DOHH2 (cell line): Measurements from ENCODE around the gene NMT2.

Experiments used
- H3F3A ChIP-seq: fragments of 200-600 bp; sonication (generic), shearing (Covaris generic); 2 replicates; pipeline ENCODE4 v1.6.0; 2016; ENCODE audit warnings: antibody characterized with exemption, mild to moderate bottlenecking; ENCODE audit not compliant: control insufficient read depth, insufficient read depth
- H3K27ac ChIP-seq: fragments of 200-600 bp; sonication (generic); 2 replicates; pipeline ENCODE4 v1.5.1; 2014; ENCODE audit warnings: low read depth, mild to moderate bottlenecking, low read length, moderate library complexity
- H3K27me3 ChIP-seq: fragments of 200-600 bp; sonication (generic); 2 replicates; pipeline ENCODE4 v1.6.1; 2014; ENCODE audit warnings: mild to moderate bottlenecking, low read length, mixed read lengths; ENCODE audit not compliant: control insufficient read depth
- H3K36me3 ChIP-seq: fragments of 200-600 bp; sonication (generic); 2 replicates; pipeline ENCODE4 v1.6.1; 2014; ENCODE audit warnings: mild to moderate bottlenecking, low read length, moderate library complexity, mixed read lengths; ENCODE audit not compliant: control insufficient read depth
- H3K4me1 ChIP-seq: fragments of 200-600 bp; sonication (generic); 2 replicates; pipeline ENCODE4 v1.6.1; 2014; ENCODE audit warnings: mild to moderate bottlenecking, low read length, mixed read lengths; ENCODE audit not compliant: control insufficient read depth
- H3K4me2 ChIP-seq: fragments of 200-600 bp; sonication (generic); 2 replicates; pipeline ENCODE4 v1.6.0; 2014; ENCODE audit warnings: mild to moderate bottlenecking, low read length, moderate library complexity
- H3K4me3 ChIP-seq: fragments of 200-600 bp; sonication (generic); 2 replicates; pipeline ENCODE4 v1.5.1; 2014; ENCODE audit warnings: mild to moderate bottlenecking, low read length, mixed read lengths
- H3K79me2 ChIP-seq: fragments of 200-600 bp; sonication (generic); 2 replicates; pipeline ENCODE4 v1.6.1; 2014; ENCODE audit warnings: mild to moderate bottlenecking, low read length, mixed read lengths; ENCODE audit not compliant: control insufficient read depth
- H3K9me2 ChIP-seq: fragments of 200-600 bp; sonication (generic); replicated peaks from 2 replicates; pipeline ENCODE4 v1.6.1; 2014; ENCODE audit warnings: mild to moderate bottlenecking, low read length, mixed read lengths; ENCODE audit not compliant: control insufficient read depth
- H3K9me3 ChIP-seq: fragments of 200-600 bp; sonication (generic); 2 replicates; pipeline ENCODE4 v1.6.1; 2014; ENCODE audit warnings: antibody characterized with exemption, low read length, mixed read lengths; ENCODE audit not compliant: control insufficient read depth, insufficient read depth
- H4K20me1 ChIP-seq: fragments of 200-600 bp; sonication (generic); 2 replicates; pipeline ENCODE4 v1.6.0; 2014; ENCODE audit warnings: low read depth, mild to moderate bottlenecking, antibody characterized with exemption, low read length, moderate library complexity; ENCODE audit not compliant: control insufficient read depth, insufficient read depth
- EZH2phosphoT487 ChIP-seq: fragments of 200-600 bp; sonication (generic); IDR thresholded peaks from 2 replicates; pipeline ENCODE4 v1.6.1; 2017; ENCODE audit warnings: borderline replicate concordance, mild to moderate bottlenecking, antibody characterized with exemption, low read length, moderate library complexity, mixed read lengths
- TF ChIP-seq, protein P1 (sequence below): fragments of 200-600 bp; sonication (generic); IDR thresholded peaks from one replicate; pipeline ENCODE4 v1.5.1; 2014; ENCODE audit warnings: antibody characterized with exemption, mild to moderate bottlenecking, low read depth, low read length; ENCODE audit not compliant: poor library complexity, severe bottlenecking

The NMT2 gene

DNA sequence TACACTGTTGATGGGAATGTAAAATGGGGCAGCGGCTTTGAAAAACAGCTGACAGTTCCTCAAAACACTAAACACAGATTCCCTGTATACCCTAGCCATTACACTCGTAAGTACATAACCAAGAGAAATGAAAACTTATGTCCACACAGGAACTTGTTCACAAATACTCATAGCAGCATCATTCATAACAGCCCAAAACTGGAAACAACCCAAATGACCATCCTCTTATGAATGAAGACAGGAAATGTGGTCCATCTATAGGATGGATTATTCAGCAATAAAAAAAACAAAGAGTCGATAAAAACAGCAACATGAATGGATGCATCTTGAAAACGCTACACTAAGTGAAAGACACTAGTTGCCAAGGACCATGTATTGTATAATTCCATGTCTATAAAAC lies 23.7 kb downstream of the NMT2 start:
- Histone ChIP-seq H3K4me3 (no peak overlapping the region), H4K20me1 (no peaks in the 10 kb centered on the region), H3K9me3 (no peaks in the 10 kb centered on the region), H3K79me2 (no peaks in the 10 kb centered on the region), H3K36me3 (no peaks in the 10 kb centered on the region), H3K27ac (no peak overlapping the region), H3K4me2 (no peak overlapping the region), H3F3A (no peaks in the 10 kb centered on the region), H3K4me1 (no peaks in the 10 kb centered on the region), H3K27me3 (peaks cover 23% of the 10 kb centered on the region), H3K9me2 (no peaks in the 10 kb centered on the region)
- TF ChIP-seq, protein P1, sequence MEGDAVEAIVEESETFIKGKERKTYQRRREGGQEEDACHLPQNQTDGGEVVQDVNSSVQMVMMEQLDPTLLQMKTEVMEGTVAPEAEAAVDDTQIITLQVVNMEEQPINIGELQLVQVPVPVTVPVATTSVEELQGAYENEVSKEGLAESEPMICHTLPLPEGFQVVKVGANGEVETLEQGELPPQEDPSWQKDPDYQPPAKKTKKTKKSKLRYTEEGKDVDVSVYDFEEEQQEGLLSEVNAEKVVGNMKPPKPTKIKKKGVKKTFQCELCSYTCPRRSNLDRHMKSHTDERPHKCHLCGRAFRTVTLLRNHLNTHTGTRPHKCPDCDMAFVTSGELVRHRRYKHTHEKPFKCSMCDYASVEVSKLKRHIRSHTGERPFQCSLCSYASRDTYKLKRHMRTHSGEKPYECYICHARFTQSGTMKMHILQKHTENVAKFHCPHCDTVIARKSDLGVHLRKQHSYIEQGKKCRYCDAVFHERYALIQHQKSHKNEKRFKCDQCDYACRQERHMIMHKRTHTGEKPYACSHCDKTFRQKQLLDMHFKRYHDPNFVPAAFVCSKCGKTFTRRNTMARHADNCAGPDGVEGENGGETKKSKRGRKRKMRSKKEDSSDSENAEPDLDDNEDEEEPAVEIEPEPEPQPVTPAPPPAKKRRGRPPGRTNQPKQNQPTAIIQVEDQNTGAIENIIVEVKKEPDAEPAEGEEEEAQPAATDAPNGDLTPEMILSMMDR = no peak
- no peak for TF ChIP-seq EZH2phosphoT487

DNA sequence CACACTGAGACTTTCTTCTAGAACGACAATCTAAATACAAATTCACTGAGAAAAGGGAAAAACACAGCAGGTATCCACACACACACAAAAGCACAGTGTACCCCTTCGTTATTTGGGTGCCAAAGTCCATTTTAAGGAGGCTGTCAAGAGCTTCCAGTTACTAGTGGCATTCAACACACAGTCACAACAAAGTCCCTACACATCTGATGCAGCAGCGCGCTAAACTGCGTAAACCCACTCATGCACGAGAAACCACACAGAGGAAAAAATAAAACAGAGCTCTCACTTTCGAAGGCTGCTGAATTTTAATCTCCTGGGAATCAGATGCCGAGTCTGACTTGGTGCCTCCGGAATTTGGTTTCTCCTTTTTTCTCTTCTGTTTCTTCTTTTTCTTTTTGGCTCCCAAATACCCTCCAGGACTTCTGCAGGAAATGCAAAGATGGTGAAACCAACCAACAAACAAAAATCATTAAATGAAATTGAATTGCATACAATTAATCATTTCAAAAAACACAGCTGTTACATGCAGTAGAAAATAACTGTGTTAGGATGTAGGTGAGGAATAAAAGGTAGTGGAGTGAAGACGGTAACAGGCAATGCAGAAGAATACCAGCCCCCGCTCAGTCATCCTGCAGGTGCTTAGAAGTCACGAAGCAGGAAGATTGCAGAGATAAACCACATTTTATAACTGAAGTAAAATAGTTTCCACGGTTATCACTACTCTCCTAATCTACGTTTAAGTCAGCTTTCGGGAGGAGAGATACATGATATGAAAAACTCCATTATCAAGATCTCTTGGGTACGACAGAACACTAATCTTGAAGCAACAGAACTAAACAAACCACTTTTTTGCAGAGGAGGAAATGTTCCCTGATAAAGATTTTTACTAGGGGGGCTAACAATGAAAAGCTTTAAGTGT lies 27.1 kb downstream of the NMT2 start:
- H3K36me3 ChIP-seq = no peaks in the 10 kb centered on the region
- H3K9me3 ChIP-seq = no peaks in the 10 kb centered on the region
- H3F3A ChIP-seq = no peaks in the 10 kb centered on the region
- no peak overlapping the region for H3K4me2 ChIP-seq
- no peaks in the 10 kb centered on the region for H3K79me2 ChIP-seq
- no peak overlapping the region for H3K27ac ChIP-seq
- no peaks in the 10 kb centered on the region for H4K20me1 ChIP-seq
- no peak overlapping the region for H3K4me3 ChIP-seq
- H3K4me1 ChIP-seq = no peaks in the 10 kb centered on the region
- no peaks in the 10 kb centered on the region for H3K9me2 ChIP-seq
- H3K27me3 ChIP-seq = peaks cover 29% of the 10 kb centered on the region
- TF ChIP-seq, protein P1 = no peak
- TF ChIP-seq EZH2phosphoT487 = no peak

DNA sequence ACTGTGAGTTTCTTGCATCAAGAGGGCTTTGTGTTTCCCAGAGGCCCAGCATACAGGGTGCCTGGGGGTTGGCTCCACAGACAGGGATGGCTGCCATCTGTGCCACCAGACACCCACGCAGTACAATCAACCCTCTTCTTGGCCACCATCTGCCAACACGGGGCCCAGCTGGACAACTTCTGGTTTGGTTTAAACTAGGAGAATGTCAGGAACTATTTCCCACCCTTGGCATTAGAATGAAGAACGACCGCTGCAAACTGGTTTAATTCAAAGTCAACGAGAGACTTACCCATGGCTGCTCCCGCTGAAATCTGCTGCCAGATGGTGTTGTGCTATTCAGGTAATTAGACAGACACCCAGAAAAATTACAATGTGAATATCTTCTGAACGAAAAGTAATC lies 27.8 kb downstream of the NMT2 start:
- Histone ChIP-seq H3K9me3 (no peaks in the 10 kb centered on the region), H3F3A (no peaks in the 10 kb centered on the region), H3K36me3 (no peaks in the 10 kb centered on the region), H3K79me2 (no peaks in the 10 kb centered on the region), H3K9me2 (no peaks in the 10 kb centered on the region), H3K27ac (no peak overlapping the region), H3K4me3 (no peak overlapping the region), H3K4me2 (no peak overlapping the region), H4K20me1 (no peaks in the 10 kb centered on the region), H3K27me3 (peaks cover 29% of the 10 kb centered on the region), H3K4me1 (no peaks in the 10 kb centered on the region)
- TF ChIP-seq EZH2phosphoT487 = no peak
- TF ChIP-seq, protein P1 = no peak
